ENCODE data around the gene BRK1. TPM values are rescaled to one million over a fixed set of nuclear protein-coding genes. Genes with fewer than 3 reads are reported as not detected.
A peak's percentile ranks its signal among the peaks of the same experiment; 100 is the strongest.

The BRK1 gene
- total and polyA plus RNA-seq, 9 of the 15 experiments (the other 6 are each of a cell fraction or from before 2014, with no cell fraction given) = 105 to 634 (median 250) TPM

- TF ChIP-seq REST (IDR thresholded peaks at IDR 0.05; ENCODE audit: borderline replicate concordance) = peak; percentile 40
- TF ChIP-seq REST (CRISPR knock-in tag; IDR thresholded peaks at IDR 0.05; ENCODE audit: low read depth) = no peak
- no peak for TF ChIP-seq ZNF146 (CRISPR knock-in tag; IDR thresholded peaks at IDR 0.05; ENCODE audit: unreplicated experiment)
- TF ChIP-seq ZKSCAN1 (IDR thresholded peaks at IDR 0.05; ENCODE audit: low read depth, low read length) = no peak
- TF ChIP-seq TBL1XR1 (IDR thresholded peaks at IDR 0.05; ENCODE audit: low read length in 2 of 2) = no peak
- TF ChIP-seq IRF2 (CRISPR knock-in tag; IDR thresholded peaks at IDR 0.05) = no peak
- peak in 1 of 2 experiments; percentile 24; a peak in 2 of 4 replicates for TF ChIP-seq MNT (conservative IDR thresholded peaks at IDR 0.05)
- peak in 1 of 2 experiments; percentile 34 for TF ChIP-seq E2F6 (IDR thresholded peaks at IDR 0.05; ENCODE audit: borderline replicate concordance in 1 of 2, extremely low read depth in 1 of 2, insufficient read depth in 1 of 2, insufficient read length in 1 of 2, low read depth in 1 of 2, low read length in 1 of 2, poor library complexity in 1 of 2, severe bottlenecking in 1 of 2)
- TF ChIP-seq ZBTB9 (CRISPR knock-in tag; IDR thresholded peaks at IDR 0.05) = 0 out of 2 replicates have a peak, but pooled peaks have one; percentile 10
- no peak for TF ChIP-seq BHLHE40 (IDR thresholded peaks at IDR 0.05; ENCODE audit: low read length)
- TF ChIP-seq SMAD4 (CRISPR knock-in tag; conservative IDR thresholded peaks at IDR 0.05) = peak; percentile 74
- no peak for TF ChIP-seq ZNF274 (IDR thresholded peaks at IDR 0.05; ENCODE audit: borderline replicate concordance, low read depth, low read length)
- TF ChIP-seq IRF1 (CRISPR knock-in tag; IDR thresholded peaks at IDR 0.05; ENCODE audit: borderline replicate concordance) = no peak
These were observed 27.5 kb downstream of the BRK1 start (continued) for GRCh38 chr3:10142707-10143560.

Measured in K562 (cell line).